Measurements from ENCODE around the gene PAFAH1B2. TPM values are rescaled to one million over a fixed set of nuclear protein-coding genes. Genes with fewer than 3 reads are reported as not detected.

Gene PAFAH1B2
- total and polyA plus RNA-seq, 10 of the 15 experiments (the other 5 are each of a cell fraction or from before 2014, with no cell fraction given), result 17.6 to 64.8 (median 47.6) TPM

DNA sequence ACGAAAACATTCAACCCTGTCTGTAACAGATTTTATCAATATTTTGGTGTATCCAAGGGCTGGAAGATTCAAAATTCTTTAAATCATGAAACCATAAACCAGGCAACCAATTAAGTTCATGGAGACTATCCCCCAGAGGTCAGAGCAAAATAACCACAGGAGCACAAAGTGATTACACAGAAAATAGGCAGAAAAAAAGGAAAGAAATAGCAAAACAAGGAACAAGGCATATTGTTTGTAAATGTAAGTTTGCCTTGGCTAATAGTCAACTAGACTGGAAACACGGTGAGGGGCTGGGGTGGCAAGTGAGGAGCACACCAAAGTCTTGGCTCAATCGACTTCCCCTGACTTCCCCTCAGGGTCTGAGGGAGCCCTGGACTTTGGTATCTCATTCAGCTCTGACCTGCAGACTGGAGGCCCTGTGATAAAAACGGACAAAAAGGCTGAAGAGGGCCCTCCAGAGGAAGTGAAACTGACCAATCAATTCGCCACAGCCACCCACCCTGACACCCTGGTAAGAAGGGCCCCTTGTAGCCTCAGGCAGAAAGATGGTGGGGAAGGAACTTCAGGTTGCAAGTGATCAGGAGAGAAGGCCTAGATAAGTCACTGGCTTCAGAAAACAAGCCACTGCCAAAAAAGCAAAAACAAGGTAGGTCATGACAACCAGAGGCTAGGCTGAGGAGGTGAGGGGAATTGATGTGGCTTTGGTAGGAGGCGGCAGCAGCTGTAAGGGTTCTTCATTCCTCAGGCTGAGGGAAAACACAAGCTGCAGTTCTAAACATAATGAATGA is 47.7 kb upstream of the PAFAH1B2 start (continued):
- TF ChIP-seq, protein P1, sequence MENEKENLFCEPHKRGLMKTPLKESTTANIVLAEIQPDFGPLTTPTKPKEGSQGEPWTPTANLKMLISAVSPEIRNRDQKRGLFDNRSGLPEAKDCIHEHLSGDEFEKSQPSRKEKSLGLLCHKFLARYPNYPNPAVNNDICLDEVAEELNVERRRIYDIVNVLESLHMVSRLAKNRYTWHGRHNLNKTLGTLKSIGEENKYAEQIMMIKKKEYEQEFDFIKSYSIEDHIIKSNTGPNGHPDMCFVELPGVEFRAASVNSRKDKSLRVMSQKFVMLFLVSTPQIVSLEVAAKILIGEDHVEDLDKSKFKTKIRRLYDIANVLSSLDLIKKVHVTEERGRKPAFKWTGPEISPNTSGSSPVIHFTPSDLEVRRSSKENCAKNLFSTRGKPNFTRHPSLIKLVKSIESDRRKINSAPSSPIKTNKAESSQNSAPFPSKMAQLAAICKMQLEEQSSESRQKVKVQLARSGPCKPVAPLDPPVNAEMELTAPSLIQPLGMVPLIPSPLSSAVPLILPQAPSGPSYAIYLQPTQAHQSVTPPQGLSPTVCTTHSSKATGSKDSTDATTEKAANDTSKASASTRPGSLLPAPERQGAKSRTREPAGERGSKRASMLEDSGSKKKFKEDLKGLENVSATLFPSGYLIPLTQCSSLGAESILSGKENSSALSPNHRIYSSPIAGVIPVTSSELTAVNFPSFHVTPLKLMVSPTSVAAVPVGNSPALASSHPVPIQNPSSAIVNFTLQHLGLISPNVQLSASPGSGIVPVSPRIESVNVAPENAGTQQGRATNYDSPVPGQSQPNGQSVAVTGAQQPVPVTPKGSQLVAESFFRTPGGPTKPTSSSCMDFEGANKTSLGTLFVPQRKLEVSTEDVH (IDR thresholded peaks at IDR 0.05; ENCODE audit: low read depth, partially characterized antibody), result no peak
- TF ChIP-seq MEF2A (IDR thresholded peaks at IDR 0.05; ENCODE audit: insufficient read depth, low read depth, low read length) (peak; percentile 32; the same call in 1 of the 2 replicates), ZNF24 (IDR thresholded peaks at IDR 0.05) (no peak), MXI1 (IDR thresholded peaks at IDR 0.05; ENCODE audit: low read depth, low read length) (peak; percentile 66; the same call in 1 of the 2 replicates)

GRCh38 chr11:117097014-117097388 is 47.1 kb upstream of the PAFAH1B2 start:
- FAIRE-seq (no peak), DNase-seq (ENCODE audit: low read depth, low spot score) (no peak), ATAC-seq (no peak)
- Histone ChIP-seq H3K9ac (ENCODE audit: control insufficient read depth, insufficient read depth, low read length) (peak overlapping the region; percentile 68), H3K9me3 (replicated peaks; ENCODE audit: control insufficient read depth, insufficient read depth, low read length) (no peaks in the 10 kb centered on the region), H3K4me3 (peak overlapping the region; percentile 96), H3K27ac (ENCODE audit: control insufficient read depth, insufficient read depth) (peak overlapping the region; percentile 81), H2AFZ (ENCODE audit: control insufficient read depth, low read depth, low read length) (no peak overlapping the region), H3K79me2 (ENCODE audit: control insufficient read depth, insufficient read depth, low read length) (peaks cover 66% of the 10 kb centered on the region), H4K20me1 (ENCODE audit: control insufficient read depth, insufficient read depth) (peaks cover 5% of the 10 kb centered on the region; the same call in 1 of the 2 replicates), H3K4me1 (ENCODE audit: control insufficient read depth, insufficient read depth, low read length) (peaks cover 38% of the 10 kb centered on the region), H3K27me3 (replicated peaks in 1 of 2; ENCODE audit: control insufficient read depth in 2 of 2, insufficient read depth in 2 of 2, low read length in 1 of 2) (no peaks in the 10 kb centered on the region), H3K4me2 (ENCODE audit: control insufficient read depth, insufficient read depth) (peak overlapping the region; percentile 96), H3K36me3 (ENCODE audit: control insufficient read depth in 2 of 2, insufficient read depth in 2 of 2, low read length in 1 of 2) (peaks cover 0 to 2% of the 10 kb centered on the region in 2 experiments; a peak in 2 of 4 replicates)
- 11% methylated on average over 6 of the region's 6 CpGs for WGBS (ENCODE audit: insufficient coverage, insufficient replicate concordance, low lambda C conversion rate, missing lambda C conversion rate)
- CTCF ChIA-PET, result interaction anchor here (0.5 to 3.8 kb wide), 17 partner anchors 9 to 296 kb away, joined by 3 to 21 read pairs (median 3); no protein-coding TSS in a partner anchor
- BruUV-seq (replicated peaks), result TSS peak; percentile 53
- POLR2A ChIA-PET, result interaction anchor here (0.6 to 3.5 kb wide), 10 partner anchors 18 to 1037 kb away, joined by 3 to 17 read pairs (median 5); no protein-coding TSS in a partner anchor
- intact Hi-C loops (cut with micrococcal nuclease; ENCODE audit: unreplicated experiment), result loop anchor here (2.0 to 5.0 kb wide), 2 partner anchors 116 to 170 kb away; no protein-coding TSS in a partner anchor
- RAD21 ChIA-PET (ENCODE audit: unreplicated experiment), result interaction anchor here (0.7 to 5.6 kb wide), 16 partner anchors 20 to 326 kb away, joined by 3 to 41 read pairs (median 5); partner anchors contain the start of gene APOA5
- SMC1A ChIA-PET (ENCODE audit: uncharacterized antibody, unreplicated experiment), result interaction anchor here (0.8 to 14.6 kb wide), 15 partner anchors 12 to 310 kb away, joined by 3 to 166 read pairs (median 5); no protein-coding TSS in a partner anchor
- in situ Hi-C loops (cut with MboI), result no loop called here
- TF ChIP-seq HDGF (IDR thresholded peaks at IDR 0.05) (no peak), CHD1 (IDR thresholded peaks at IDR 0.05; ENCODE audit: low read depth, low read length) (no peak), NKRF (conservative IDR thresholded peaks at IDR 0.05) (no peak), ETV6 (conservative IDR thresholded peaks at IDR 0.05 in 1 of 2, IDR thresholded peaks at IDR 0.05 in 1 of 2; ENCODE audit: borderline replicate concordance in 1 of 2, low read depth in 1 of 2) (no peak), ESRRA (IDR thresholded peaks at IDR 0.05; ENCODE audit: low read length) (no peak), YY1 (IDR thresholded peaks at IDR 0.05; ENCODE audit: low read depth, low read length) (no peak), PAX5 (IDR thresholded peaks at IDR 0.05; ENCODE audit: borderline replicate concordance, low read depth, low read length) (no peak), WRNIP1 (IDR thresholded peaks at IDR 0.05; ENCODE audit: borderline replicate concordance, low read depth, low read length) (no peak), BCL11A (IDR thresholded peaks at IDR 0.05; ENCODE audit: low read depth, low read length) (no peak), SP1 (IDR thresholded peaks at IDR 0.05; ENCODE audit: low read depth, low read length) (no peak), POLR2AphosphoS2 (IDR thresholded peaks at IDR 0.05; ENCODE audit: low read depth, low read length) (no peak), ELK1 (IDR thresholded peaks at IDR 0.05; ENCODE audit: low read depth, low read length) (no peak)
